Vagina (tissue), 2 donors: ENCODE data around the gene FRMD4A. TPM values are rescaled to one million over a fixed set of nuclear protein-coding genes. Genes with fewer than 3 reads are reported as not detected.
"Not testable (repeated sequence)": the region's sequence is repeated elsewhere in the genome, so short reads cannot be mapped to it uniquely, and the experiment has no call there.

Experiments
- DNase-seq, 2 donors: peaks; one replicate each; pipeline ENCODE4 v3.0.0-alpha.2; 2017; ENCODE audit errors: extremely low spot score in 2 of 2
- H3K27ac ChIP-seq: fragments of 200-600 bp; sonication (generic); one replicate; pipeline ENCODE4 v1.5.1; 2019
- H3K27me3 ChIP-seq: fragments of 200-600 bp; sonication (generic); one replicate; pipeline ENCODE4 v1.5.1; 2019
- H3K36me3 ChIP-seq, 2 donors: fragments of 200-600 bp; sonication (generic); one replicate each; pipeline ENCODE4 v1.5.1; 2017 to 2019
- H3K4me1 ChIP-seq: fragments of 200-600 bp; sonication (generic); one replicate; pipeline ENCODE4 v1.5.1; 2019
- H3K4me3 ChIP-seq, 2 donors: fragments of 200-600 bp; sonication (generic); 1 replicate in 1 of 2; 2 replicates in 1 of 2; pipeline ENCODE4 v1.5.1; 2016 to 2019
- H3K9me3 ChIP-seq: fragments of 200-600 bp; sonication (generic); one replicate; pipeline ENCODE4 v1.5.1; 2019
- CTCF ChIP-seq, 3 experiments: fragments of 450-650 bp in 2 of 3; fragments of 200-600 bp in 1 of 3; sonication (generic) in 1 of 3; IDR thresholded peaks; one replicate each; pipeline ENCODE4 v1.5.1; 2017 to 2019; ENCODE audit warnings: antibody characterized with exemption in 3 of 3, mild to moderate bottlenecking in 2 of 3, moderate library complexity in 2 of 3
- POLR2A ChIP-seq, 2 donors: fragments of 450-650 bp; IDR thresholded peaks; one replicate each; pipeline ENCODE4 v1.6.1; 2017; ENCODE audit warnings: antibody characterized with exemption in 2 of 2, mild to moderate bottlenecking in 2 of 2, moderate library complexity in 2 of 2
- POLR2AphosphoS5 ChIP-seq, 2 donors: sonication (generic); formaldehyde crosslinking; IDR thresholded peaks; one replicate each; pipeline ENCODE4 v1.9.0; 2017; ENCODE audit warnings: antibody characterized with exemption in 2 of 2, mild to moderate bottlenecking in 2 of 2, low read depth in 1 of 2; ENCODE audit not compliant: insufficient read depth in 1 of 2
- intact Hi-C: fragments of 100-400 bp; cut with DNase I; formaldehyde crosslinking; loops from one replicate; pipeline ENCODE4 v1.15.1; 2023
- total RNA-seq: library from RNA; depleted of rRNA; stranded (reverse); fragments of >200 nt; gene quantifications from one replicate; pipeline ENCODE4 v1.2.3, GENCODE V29; 2016

Gene FRMD4A
- total RNA-seq, 1 donor from 2014 or later, result 24.8 TPM

- Histone ChIP-seq H3K27me3 (no peaks in the 10 kb centered on the region), H3K27ac (no peak overlapping the region), H3K4me3 (no peak overlapping the region), H3K4me1 (peaks cover 6% of the 10 kb centered on the region), H3K9me3 (no peaks in the 10 kb centered on the region), H3K36me3 (no peaks in the 10 kb centered on the region)
- intact Hi-C loops, result no loop called here
- no peak for DNase-seq
- TF ChIP-seq POLR2AphosphoS5 (IDR thresholded peaks at IDR 0.05; ENCODE audit: insufficient read depth in 1 of 2, low read depth in 1 of 2) (no peak), CTCF (IDR thresholded peaks at IDR 0.05) (no peak), POLR2A (IDR thresholded peaks at IDR 0.05) (no peak)
Measured at GRCh38 chr10:13922586-13922985, 408.1 kb downstream of the FRMD4A start.

- H3K9me3 ChIP-seq, result no peaks in the 10 kb centered on the region
- no peaks in the 10 kb centered on the region for H3K36me3 ChIP-seq
- intact Hi-C loops, result no loop called here
- no peak for DNase-seq
- TF ChIP-seq POLR2A (IDR thresholded peaks at IDR 0.05) (no peak), CTCF (IDR thresholded peaks at IDR 0.05) (no peak), POLR2AphosphoS5 (IDR thresholded peaks at IDR 0.05; ENCODE audit: insufficient read depth in 1 of 2, low read depth in 1 of 2) (no peak)
- no peak overlapping the region for H3K27ac ChIP-seq
- no peaks in the 10 kb centered on the region for H3K27me3 ChIP-seq
- peaks cover 6% of the 10 kb centered on the region for H3K4me1 ChIP-seq
- H3K4me3 ChIP-seq, result no peak overlapping the region
Measured at GRCh38 chr10:13921941-13922340, 408.8 kb downstream of the FRMD4A start.

- H3K27ac ChIP-seq, H3K27me3 ChIP-seq, H3K36me3 ChIP-seq, DNase-seq, intact Hi-C loops, H3K4me3 ChIP-seq, H3K9me3 ChIP-seq, H3K4me1 ChIP-seq: not testable (repeated sequence)
Measured at GRCh38 chr10:13921131-13921530, 409.6 kb downstream of the FRMD4A start.

GRCh38 chr10:13920465-13920864 is 410.3 kb downstream of the FRMD4A start:
- TF ChIP-seq POLR2A (IDR thresholded peaks at IDR 0.05) (no peak), POLR2AphosphoS5 (IDR thresholded peaks at IDR 0.05; ENCODE audit: insufficient read depth in 1 of 2, low read depth in 1 of 2) (no peak), CTCF (IDR thresholded peaks at IDR 0.05) (no peak)
- no peaks in the 10 kb centered on the region for H3K36me3 ChIP-seq
- H3K9me3 ChIP-seq, result no peaks in the 10 kb centered on the region
- no peaks in the 10 kb centered on the region for H3K4me1 ChIP-seq
- no peaks in the 10 kb centered on the region for H3K27me3 ChIP-seq
- intact Hi-C loops, result no loop called here
- H3K4me3 ChIP-seq, result no peak overlapping the region
- no peak for DNase-seq
- H3K27ac ChIP-seq, result no peak overlapping the region

GRCh38 chr10:13920031-13920430 is 410.7 kb downstream of the FRMD4A start:
- no peaks in the 10 kb centered on the region for H3K4me1 ChIP-seq
- no peak for TF ChIP-seq POLR2A (IDR thresholded peaks at IDR 0.05)
- TF ChIP-seq POLR2AphosphoS5 (IDR thresholded peaks at IDR 0.05; ENCODE audit: insufficient read depth in 1 of 2, low read depth in 1 of 2), result no peak
- TF ChIP-seq CTCF (IDR thresholded peaks at IDR 0.05), result no peak

GRCh38 chr10:13917791-13918190 is 412.9 kb downstream of the FRMD4A start:
- TF ChIP-seq POLR2A (IDR thresholded peaks at IDR 0.05) (no peak), CTCF (IDR thresholded peaks at IDR 0.05) (no peak), POLR2AphosphoS5 (IDR thresholded peaks at IDR 0.05; ENCODE audit: insufficient read depth in 1 of 2, low read depth in 1 of 2) (no peak)
- intact Hi-C loops, result no loop called here
- H3K27ac ChIP-seq, result no peak overlapping the region

More at GRCh38 chr10:13920031-13920430, 410.7 kb downstream of the FRMD4A start:
- H3K9me3 ChIP-seq, result no peaks in the 10 kb centered on the region
- no peaks in the 10 kb centered on the region for H3K36me3 ChIP-seq
- intact Hi-C loops, result no loop called here
- H3K27ac ChIP-seq, result no peak overlapping the region
- no peak overlapping the region for H3K4me3 ChIP-seq
- H3K27me3 ChIP-seq, result no peaks in the 10 kb centered on the region
- no peak for DNase-seq

More at GRCh38 chr10:13917791-13918190, 412.9 kb downstream of the FRMD4A start:
- Histone ChIP-seq H3K9me3 (no peaks in the 10 kb centered on the region), H3K4me3 (no peak overlapping the region), H3K36me3 (no peaks in the 10 kb centered on the region), H3K27me3 (no peaks in the 10 kb centered on the region), H3K4me1 (no peaks in the 10 kb centered on the region)
- DNase-seq, result no peak
